ENCODE measurements around the gene AATF.

Gene AATF

DNA sequence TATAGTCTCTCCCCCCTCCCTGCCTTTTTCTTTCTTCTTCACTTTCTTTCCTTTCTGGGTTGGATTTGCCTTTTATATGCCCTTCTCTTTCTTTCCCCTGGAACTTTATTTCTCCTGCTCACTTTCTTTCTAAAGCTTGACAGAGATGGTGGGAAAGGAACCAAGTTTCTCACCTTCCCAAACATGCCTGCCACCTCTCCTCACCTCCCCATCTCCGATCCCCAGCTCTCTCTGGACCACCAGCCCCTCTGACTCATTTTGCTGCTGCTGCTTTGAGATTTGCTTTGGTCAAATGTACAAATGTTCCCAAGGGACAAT is 18.2 kb upstream of the AATF start:
- no peak for DNase-seq (ENCODE audit: low read depth)

GRCh38 chr17:36931096-36931696 is 17.6 kb upstream of the AATF start:
- no peak for DNase-seq (ENCODE audit: low read depth)

DNA sequence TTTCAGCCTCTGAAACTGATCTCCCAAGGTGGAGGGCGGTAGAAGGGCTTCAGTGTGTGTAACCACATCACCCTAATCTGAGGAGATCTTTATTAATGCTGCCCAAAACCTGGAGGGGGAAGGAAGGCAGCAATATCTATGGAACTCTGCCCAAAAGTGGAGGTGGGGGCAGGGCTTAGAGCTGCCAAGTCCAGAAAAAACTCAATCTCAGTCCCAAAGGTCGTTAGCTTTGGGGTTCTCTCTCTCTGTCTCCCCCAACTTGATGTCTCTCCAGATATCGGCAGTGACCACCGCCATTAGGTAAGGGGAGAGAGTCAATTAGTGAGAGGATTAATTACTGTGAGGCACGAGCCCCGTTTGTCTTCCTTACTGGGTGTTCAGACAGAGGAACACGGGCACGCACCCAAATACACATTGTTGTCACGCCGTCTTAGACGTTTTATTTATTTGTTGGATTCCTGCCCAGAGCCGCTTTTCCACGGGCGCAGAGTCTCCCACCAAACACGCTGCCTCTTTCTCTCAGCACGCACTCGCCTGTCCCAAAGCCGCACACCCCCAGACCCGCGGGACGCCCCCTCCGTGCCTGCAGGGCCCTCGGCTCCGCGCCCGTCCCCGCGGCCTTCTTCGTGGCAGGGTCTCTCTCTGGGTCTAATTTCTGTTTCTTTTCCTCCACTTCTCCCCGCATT is 16.9 kb upstream of the AATF start:
- no peak for DNase-seq (ENCODE audit: low read depth)

DNA sequence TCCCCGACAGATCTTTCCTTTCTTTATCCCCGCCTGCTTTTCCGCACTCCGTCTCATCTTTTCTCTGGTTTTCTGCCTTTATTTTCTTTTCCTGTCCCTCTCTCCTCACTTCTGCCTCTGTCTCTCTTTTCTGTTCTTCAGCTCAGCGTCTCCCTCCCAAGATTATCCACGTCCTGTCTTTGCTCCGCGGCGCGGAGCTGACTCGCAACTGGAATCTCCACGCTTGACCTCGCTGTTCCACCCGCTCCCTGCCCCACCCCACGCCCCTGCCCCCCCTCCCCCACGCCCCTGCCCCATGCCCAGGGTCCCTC is 16.4 kb upstream of the AATF start:
- no peak for DNase-seq (ENCODE audit: low read depth)

DNA sequence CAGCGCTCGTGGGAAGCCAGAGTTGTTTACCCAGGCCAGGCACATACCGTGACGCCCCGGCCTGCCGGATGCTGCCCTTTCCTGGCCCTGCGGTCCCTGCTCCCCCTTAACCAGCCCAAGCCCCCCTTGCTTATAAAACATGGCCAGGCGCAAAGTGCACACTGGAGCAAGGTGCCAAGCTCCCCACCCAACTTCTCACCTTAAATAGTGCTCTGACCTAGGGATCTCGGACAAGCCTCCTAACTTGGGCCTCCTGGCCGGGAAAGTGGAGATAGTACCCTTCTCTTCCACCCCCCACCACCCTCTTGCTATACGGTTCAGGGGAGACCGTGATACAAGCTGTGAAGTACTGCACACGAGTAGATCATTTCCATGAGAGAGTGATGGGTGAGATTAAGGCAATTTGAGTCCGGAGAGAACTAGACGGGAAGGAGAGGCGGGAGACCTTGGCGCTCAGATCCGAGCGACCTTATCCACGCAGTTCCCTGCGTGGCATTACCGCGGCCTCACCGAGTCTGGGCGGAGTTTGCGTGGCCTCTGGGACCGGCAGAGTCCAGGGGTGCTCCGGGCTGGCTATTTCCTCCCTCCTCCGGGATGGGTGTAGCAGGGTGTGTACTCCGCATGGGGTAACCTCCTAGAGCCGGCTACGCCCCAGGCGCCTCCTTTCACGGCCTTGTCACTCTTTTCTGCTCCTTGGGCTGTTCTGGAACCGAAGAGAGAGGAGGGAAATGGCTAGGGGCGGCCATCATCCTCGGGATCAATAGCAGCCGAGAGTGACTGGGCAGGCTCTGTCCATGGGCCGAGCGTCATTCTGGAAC is 15.9 kb upstream of the AATF start:
- no peak for DNase-seq (ENCODE audit: low read depth)

- DNase-seq (ENCODE audit: low read depth): no peak
These were observed 15.1 kb upstream of the AATF start for GRCh38 chr17:36933512-36934143.

DNA sequence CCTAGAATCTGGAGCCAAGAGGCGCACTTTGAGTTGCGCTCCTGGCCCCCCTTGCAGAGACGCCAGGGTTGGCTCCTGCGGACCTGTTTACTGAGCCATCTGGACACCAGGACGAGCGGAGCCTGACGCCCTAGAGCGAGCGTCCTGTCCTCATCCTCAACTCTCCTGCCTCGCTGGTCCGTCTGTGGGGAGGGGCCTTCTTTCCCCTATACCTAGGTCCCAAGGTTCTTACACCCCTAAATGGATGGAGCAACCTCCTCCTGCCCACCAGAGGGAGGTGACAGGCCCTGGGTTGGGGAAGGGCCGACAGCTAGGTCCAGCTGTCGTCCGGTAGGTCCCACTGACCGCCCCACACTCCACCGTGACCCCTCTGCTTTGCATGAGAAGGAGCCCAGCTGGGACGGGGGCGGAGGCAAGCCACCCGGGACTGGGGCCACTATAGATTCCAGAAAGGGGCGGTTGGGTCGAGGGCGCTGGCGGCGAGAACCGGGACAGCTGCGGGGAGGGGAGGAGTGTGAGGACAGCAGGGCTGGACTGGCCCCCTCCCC is 14.5 kb upstream of the AATF start:
- no peak for DNase-seq (ENCODE audit: low read depth)

- no peak for DNase-seq (ENCODE audit: low read depth)
These were observed 13.8 kb upstream of the AATF start for GRCh38 chr17:36934692-36935630.

DNA sequence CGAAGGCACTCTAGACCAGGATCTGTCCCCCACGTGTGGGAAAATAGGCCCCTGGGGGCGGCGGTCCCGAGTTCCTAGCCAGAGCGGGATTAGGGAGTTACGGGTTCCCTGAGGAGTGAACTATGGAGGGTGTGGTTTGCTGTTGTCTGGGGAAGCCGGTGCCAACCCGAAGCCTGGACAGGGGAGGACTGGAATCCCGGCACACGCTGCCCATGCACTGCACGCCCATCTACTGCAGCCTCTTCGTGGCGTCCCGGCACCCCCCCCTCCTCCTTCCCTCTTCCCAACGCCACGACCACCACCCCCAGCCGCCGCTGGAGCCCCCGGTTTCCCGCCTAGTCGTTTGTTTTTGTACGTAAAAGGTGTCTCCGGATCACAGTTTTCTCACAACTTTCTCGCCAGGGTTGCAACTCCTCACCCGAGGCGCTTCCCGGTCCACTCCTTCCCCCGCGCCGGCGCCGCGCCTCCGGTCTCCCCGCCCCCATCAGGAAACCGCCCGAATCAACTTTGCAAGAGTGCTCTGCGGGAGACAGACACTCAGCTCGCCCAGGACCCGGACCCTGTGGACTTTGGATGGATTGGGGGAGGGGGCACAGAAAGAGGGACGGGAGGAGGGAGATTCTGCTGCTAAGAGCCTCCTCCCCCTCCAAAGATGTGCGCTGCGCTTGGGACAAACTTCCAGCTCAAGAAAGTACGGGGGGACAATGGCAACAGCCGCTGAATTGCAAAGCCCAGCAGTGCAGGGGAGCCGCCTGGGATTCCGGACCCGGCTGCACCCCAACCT is 12.9 kb upstream of the AATF start:
- DNase-seq (ENCODE audit: low read depth): no peak

DNA sequence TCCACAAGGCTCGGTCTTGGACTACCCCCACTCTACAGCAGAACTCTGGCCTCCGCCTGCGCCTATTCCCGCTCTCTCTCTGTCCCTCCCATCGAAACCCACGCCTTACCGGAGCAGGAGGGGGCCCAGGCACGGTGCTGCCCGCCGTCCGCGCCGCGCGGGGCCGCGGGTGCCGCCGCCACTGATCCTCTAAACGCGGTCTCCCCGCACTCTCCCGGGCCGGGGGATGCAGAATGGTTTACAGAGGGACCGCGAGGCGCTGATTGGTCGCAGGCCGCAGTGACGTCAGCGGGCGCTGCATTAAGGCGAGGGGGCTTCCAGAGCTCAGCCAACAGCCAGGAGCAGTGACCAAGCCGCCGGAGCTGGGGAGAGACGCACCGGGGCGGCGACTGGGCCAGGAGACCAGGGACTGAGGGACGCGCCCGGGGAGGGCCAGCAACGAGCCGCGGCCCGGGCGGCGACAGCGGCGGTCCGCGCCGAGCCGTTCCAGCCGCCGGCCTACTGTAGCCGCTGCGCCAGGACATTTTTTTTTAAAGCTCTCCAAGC is 12.2 kb upstream of the AATF start:
- DNase-seq (ENCODE audit: low read depth): no peak

- no peak for DNase-seq (ENCODE audit: low read depth)
These were observed 11.5 kb upstream of the AATF start, which contains the start of gene LHX1 for GRCh38 chr17:36937001-36937958. TSS of gene LHX1 (plus strand) at chr17:36937475. CDS start at chr17:36938198, 723 bp downstream.

DNA sequence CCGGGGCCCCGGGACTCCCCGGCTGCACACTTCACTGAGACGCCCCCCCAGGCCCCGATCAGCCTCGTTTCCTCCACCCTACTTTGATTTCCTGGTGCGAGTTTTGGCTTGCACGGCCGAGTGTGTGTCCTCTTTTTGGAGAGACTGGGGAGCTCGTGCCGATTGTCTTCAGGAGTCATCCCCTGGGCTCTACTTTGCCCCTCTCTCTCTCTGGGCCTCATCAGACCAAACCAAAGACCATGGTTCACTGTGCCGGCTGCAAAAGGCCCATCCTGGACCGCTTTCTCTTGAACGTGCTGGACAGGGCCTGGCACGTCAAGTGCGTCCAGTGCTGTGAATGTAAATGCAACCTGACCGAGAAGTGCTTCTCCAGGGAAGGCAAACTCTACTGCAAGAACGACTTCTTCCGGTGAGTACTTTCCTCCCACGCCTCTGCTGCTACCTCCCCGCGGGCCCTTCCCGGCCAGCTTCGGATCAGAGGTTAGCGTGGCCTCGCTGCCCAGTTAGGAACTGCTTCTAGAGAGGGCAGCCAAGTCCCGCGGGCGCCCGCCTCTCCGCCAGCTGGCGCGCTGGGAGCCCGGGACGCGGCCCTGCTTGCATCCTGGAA is 10.7 kb upstream of the AATF start:
- DNase-seq (ENCODE audit: low read depth): peak; percentile 19

GRCh38 chr17:36938566-36939051 is 10.1 kb upstream of the AATF start:
- DNase-seq (ENCODE audit: low read depth): no peak

- DNase-seq (ENCODE audit: low read depth): no peak
These were observed 9.5 kb upstream of the AATF start for GRCh38 chr17:36939052-36939801.

- no peak for DNase-seq (ENCODE audit: low read depth)
These were observed 8.9 kb upstream of the AATF start for GRCh38 chr17:36939802-36940312.

- DNase-seq (ENCODE audit: low read depth): no peak
These were observed 8.2 kb upstream of the AATF start for GRCh38 chr17:36940313-36941264.

Measured in amniotic epithelial cell (primary cell).